Endodermal cell (in vitro differentiated cells): ENCODE measurements around the gene MARCHF2. TPM values are rescaled to one million over a fixed set of nuclear protein-coding genes. Genes with fewer than 3 reads are reported as not detected.

Experiments used
- DNase-seq: peaks from one replicate; pipeline ENCODE4 v3.0.0-alpha.2; 2017
- H3K27ac ChIP-seq: 2 replicates; pipeline ENCODE4 v1.5.1; 2013; ENCODE audit warnings: mild to moderate bottlenecking, low read depth, low read length, moderate library complexity
- H3K27me3 ChIP-seq: 2 replicates; pipeline ENCODE4 v1.6.1; 2013; ENCODE audit warnings: mild to moderate bottlenecking, low read length, moderate library complexity; ENCODE audit not compliant: insufficient read depth, control insufficient read depth, poor library complexity, severe bottlenecking
- H3K36me3 ChIP-seq: 2 replicates; pipeline ENCODE4 v1.7.0; 2013; ENCODE audit warnings: mild to moderate bottlenecking, low read length, moderate library complexity; ENCODE audit not compliant: control insufficient read depth, insufficient read depth
- H3K4me1 ChIP-seq: one replicate; pipeline ENCODE4 v1.7.0; 2013; ENCODE audit warnings: low read length; ENCODE audit not compliant: control insufficient read depth, insufficient read depth
- H3K4me3 ChIP-seq: 2 replicates; pipeline ENCODE4 v1.5.1; 2013; ENCODE audit warnings: mild to moderate bottlenecking, low read length, moderate library complexity
- H3K9ac ChIP-seq: 2 replicates; pipeline ENCODE4 v1.6.1; 2013; ENCODE audit warnings: mild to moderate bottlenecking, low read length, moderate library complexity; ENCODE audit not compliant: poor library complexity, severe bottlenecking; ENCODE audit errors: extremely low read depth
- H3K9me3 ChIP-seq: 2 replicates; pipeline ENCODE4 v1.6.1; 2013; ENCODE audit warnings: mild to moderate bottlenecking, low read length, moderate library complexity; ENCODE audit not compliant: control insufficient read depth
- H3K27ac Mint-ChIP-seq: 2 replicates; pipeline ENCODE4 v1.8.0; 2020; ENCODE audit warnings: mixed read lengths
- H3K27me3 Mint-ChIP-seq: 2 replicates; pipeline ENCODE4 v1.8.0; 2021; ENCODE audit warnings: mild to moderate bottlenecking, mixed read lengths; ENCODE audit not compliant: insufficient read depth
- H3K36me3 Mint-ChIP-seq: 2 replicates; pipeline ENCODE4 v1.8.0; 2020; ENCODE audit warnings: low read depth, mixed read lengths
- H3K4me1 Mint-ChIP-seq: 2 replicates; pipeline ENCODE4 v1.8.0; 2020; ENCODE audit warnings: mixed read lengths
- H3K4me3 Mint-ChIP-seq: 2 replicates; pipeline ENCODE4 v1.8.0; 2020; ENCODE audit warnings: mild to moderate bottlenecking, moderate library complexity, mixed read lengths
- H3K9me3 Mint-ChIP-seq: 2 replicates; pipeline ENCODE4 v1.8.0; 2020; ENCODE audit warnings: mild to moderate bottlenecking, mixed read lengths
- CTCF ChIP-seq: fragments of 200-600 bp; sonication (generic); conservative IDR thresholded peaks from 2 replicates; pipeline ENCODE4 v1.5.0; 2021; ENCODE audit warnings: antibody characterized with exemption, mild to moderate bottlenecking
- WGBS, 2 experiments: methylation state at CpG; one replicate each; pipeline versions ENCODE4 v1.1.5 to v1.1.7; 2013; ENCODE audit warnings: missing lambda C conversion rate in 2 of 2, mixed read lengths in 1 of 2; ENCODE audit not compliant: insufficient coverage in 1 of 2, insufficient read length in 1 of 2; 5-methylcytosine and 5-hydroxymethylcytosine counted together
- total RNA-seq, 2 donors: library from RNA; stranded (reverse); fragmentation: NEBNext Ultra II Directional in 1 of 2; extraction: Animal tissue kit (Norgen Biotek cat#: 25700) in 1 of 2; gene quantifications; 2 replicates in 1 of 2; 3 replicates in 1 of 2; pipeline ENCODE4 v1.2.1, GENCODE V29; 2021

Gene MARCHF2
- total RNA-seq, 2 donors from 2014 or later, result 31.8 to 35.9 TPM

GRCh38 chr19:8444677-8445487 is 31.8 kb downstream of the MARCHF2 start, which contains the start of gene HNRNPM:
Gene HNRNPM (plus strand): TSS chr19:8444975. CDS start chr19:8444999, 24 bp downstream.
- Mint-ChIP-seq H3K27ac (peak within 1 kb of the TSS; percentile 94), H3K4me3 (peak within 1 kb of the TSS; percentile 95), H3K36me3 (peaks cover 30% of the 10 kb centered on the region), H3K4me1 (peaks cover 35% of the 10 kb centered on the region), H3K27me3 (no peaks in the 10 kb centered on the region), H3K9me3 (no peaks in the 10 kb centered on the region)
- Histone ChIP-seq H3K27ac (peak within 1 kb of the TSS; percentile 97), H3K36me3 (peaks cover 18% of the 10 kb centered on the region), H3K4me1 (peaks cover 2% of the 10 kb centered on the region), H3K9me3 (no peaks in the 10 kb centered on the region), H3K27me3 (no peaks in the 10 kb centered on the region), H3K9ac (peak within 1 kb of the TSS; percentile 99), H3K4me3 (peak within 1 kb of the TSS; percentile 96)
- TF ChIP-seq CTCF, result no peak
- 0% methylated on average over 21 to 93 of the region's 93 CpGs for WGBS, 2 experiments
- peak; percentile 99 for DNase-seq

- H3K27me3 Mint-ChIP-seq, result no peaks in the 10 kb centered on the region
- peak overlapping the region; percentile 94 for H3K27ac Mint-ChIP-seq
- peak overlapping the region; percentile 95 for H3K4me3 Mint-ChIP-seq
- H3K4me1 Mint-ChIP-seq, result peaks cover 39% of the 10 kb centered on the region
- TF ChIP-seq CTCF, result no peak
- H3K27me3 ChIP-seq, result no peaks in the 10 kb centered on the region
- H3K9me3 Mint-ChIP-seq, result no peaks in the 10 kb centered on the region
- H3K27ac ChIP-seq, result peak overlapping the region; percentile 97
- 0% methylated on average over 13 to 45 of the region's 45 CpGs for WGBS, 2 experiments
- peaks cover 2% of the 10 kb centered on the region for H3K4me1 ChIP-seq
- H3K9me3 ChIP-seq, result no peaks in the 10 kb centered on the region
- H3K9ac ChIP-seq, result peak overlapping the region; percentile 99
- H3K36me3 ChIP-seq, result peaks cover 21% of the 10 kb centered on the region
- H3K4me3 ChIP-seq, result peak overlapping the region; percentile 96
- DNase-seq, result peak; percentile 67
- peaks cover 31% of the 10 kb centered on the region for H3K36me3 Mint-ChIP-seq
Observed at GRCh38 chr19:8445488-8446001, 32.4 kb downstream of the MARCHF2 start.

GRCh38 chr19:8446061-8446709 is 33.1 kb downstream of the MARCHF2 start:
- no peak for TF ChIP-seq CTCF
- Mint-ChIP-seq H3K27ac (peak overlapping the region; percentile 94), H3K36me3 (peaks cover 32% of the 10 kb centered on the region), H3K9me3 (no peaks in the 10 kb centered on the region), H3K27me3 (no peaks in the 10 kb centered on the region), H3K4me3 (peak overlapping the region; percentile 95), H3K4me1 (peaks cover 41% of the 10 kb centered on the region)
- 34 to 38% methylated on average over 11 to 16 of the region's 16 CpGs for WGBS, 2 experiments
- Histone ChIP-seq H3K27ac (no peak overlapping the region), H3K4me1 (peaks cover 2% of the 10 kb centered on the region), H3K9me3 (no peaks in the 10 kb centered on the region), H3K27me3 (no peaks in the 10 kb centered on the region), H3K36me3 (peaks cover 21% of the 10 kb centered on the region), H3K4me3 (peak overlapping the region; percentile 96), H3K9ac (peak overlapping the region; percentile 99)
- no peak for DNase-seq
